GM15510 (cell line): ENCODE results near the gene BRF1.

Experiments
- POLR2A ChIP-seq: IDR thresholded peaks from 3 replicates; pipeline ENCODE4 v1.6.1; 2011; ENCODE audit warnings: borderline replicate concordance; ENCODE audit not compliant: insufficient read length; ENCODE audit errors: extremely low read depth

BRF1 gene

GRCh38 chr14:105326891-105327694 lies 26.3 kb upstream of the BRF1 start:
- TF ChIP-seq POLR2A: no peak

DNA sequence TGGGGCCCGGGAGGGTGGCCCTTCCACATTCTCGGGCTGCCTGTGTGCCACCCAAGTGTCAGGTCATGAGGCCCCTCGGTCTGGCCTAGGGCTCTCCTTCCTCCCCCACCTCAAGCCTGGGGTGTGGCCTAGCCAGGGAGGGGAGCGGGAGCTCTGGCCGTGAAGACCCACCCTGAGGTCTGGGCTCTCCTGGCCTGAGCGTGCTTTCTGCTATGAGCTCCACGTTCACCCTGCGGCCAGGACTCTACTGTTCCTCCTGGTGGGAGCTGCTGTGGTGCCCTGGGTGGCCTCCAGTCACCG lies 25.7 kb upstream of the BRF1 start:
- TF ChIP-seq POLR2A: no peak

GRCh38 chr14:105325716-105326567 lies 25.1 kb upstream of the BRF1 start:
- no peak for TF ChIP-seq POLR2A

GRCh38 chr14:105325303-105325702 lies 24.5 kb upstream of the BRF1 start:
- no peak for TF ChIP-seq POLR2A

DNA sequence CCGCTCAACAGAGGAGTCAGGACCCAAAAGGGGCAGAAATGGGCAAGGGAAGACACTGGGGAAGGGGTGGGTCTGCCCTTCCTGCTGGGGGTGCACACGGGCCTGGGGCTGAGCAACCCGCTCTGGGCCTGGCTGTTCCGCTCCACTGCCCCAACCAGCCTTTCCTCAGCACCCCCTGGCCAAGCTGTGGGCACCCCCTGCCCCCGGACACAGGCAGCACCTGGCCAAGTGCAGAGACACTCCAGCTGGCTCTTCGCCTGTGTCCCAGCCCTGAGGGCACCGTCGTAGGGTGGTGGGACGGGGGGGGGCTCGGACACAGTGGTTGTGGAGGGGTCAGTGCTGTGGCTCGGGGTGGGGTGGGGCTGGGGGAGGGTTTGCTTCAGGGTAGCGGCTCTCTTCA lies 24.1 kb upstream of the BRF1 start:
- no peak for TF ChIP-seq POLR2A

- no peak for TF ChIP-seq POLR2A
Measured at GRCh38 chr14:105324080-105324778, 23.4 kb upstream of the BRF1 start.

GRCh38 chr14:105323663-105324062 lies 22.9 kb upstream of the BRF1 start:
- no peak for TF ChIP-seq POLR2A

- TF ChIP-seq POLR2A: no peak
Measured at GRCh38 chr14:105322791-105323556, 22.2 kb upstream of the BRF1 start.

DNA sequence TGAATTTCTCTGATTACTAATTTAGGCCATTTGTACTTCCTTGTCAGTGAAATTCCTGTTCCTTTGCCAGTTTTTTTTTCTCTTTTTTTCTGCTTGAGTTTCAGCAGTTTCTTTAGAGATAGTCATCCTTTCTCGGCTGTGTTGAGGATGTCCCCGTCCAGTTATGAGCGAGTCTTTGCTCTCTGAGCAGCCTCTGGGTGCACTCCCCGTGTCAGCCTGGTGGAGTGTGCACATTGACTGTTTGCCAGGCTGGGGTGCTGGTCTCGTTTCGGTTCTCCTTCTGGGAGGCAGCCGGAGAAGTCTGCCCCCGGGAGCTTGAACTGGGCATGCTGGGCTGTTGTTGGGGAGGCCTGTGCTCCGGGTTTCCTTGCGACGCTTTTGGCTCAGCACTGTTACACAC lies 16.7 kb upstream of the BRF1 start:
- TF ChIP-seq POLR2A: no peak

GRCh38 chr14:105316968-105317510 lies 16.2 kb upstream of the BRF1 start:
- TF ChIP-seq POLR2A: no peak

DNA sequence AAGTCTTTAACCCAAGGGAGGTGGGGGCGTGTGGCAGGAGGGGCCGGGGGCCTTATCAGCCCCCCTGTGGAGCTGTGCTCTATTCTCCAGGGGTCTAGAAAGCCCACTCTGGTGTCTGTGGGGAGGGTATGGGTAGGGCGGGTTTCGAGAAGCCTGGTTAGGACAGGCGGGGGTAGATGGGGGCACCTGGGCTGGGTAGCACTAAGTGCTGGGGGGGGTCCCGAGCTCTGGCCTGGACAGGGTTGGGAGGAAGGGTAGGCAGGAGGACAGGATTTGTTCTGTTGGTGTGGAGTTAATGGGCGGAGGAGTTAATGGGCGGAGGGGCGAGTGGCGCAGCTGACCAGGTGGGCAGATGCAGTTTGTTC lies 15.8 kb upstream of the BRF1 start:
- TF ChIP-seq POLR2A: no peak

GRCh38 chr14:105315941-105316576 lies 15.3 kb upstream of the BRF1 start:
- no peak for TF ChIP-seq POLR2A

DNA sequence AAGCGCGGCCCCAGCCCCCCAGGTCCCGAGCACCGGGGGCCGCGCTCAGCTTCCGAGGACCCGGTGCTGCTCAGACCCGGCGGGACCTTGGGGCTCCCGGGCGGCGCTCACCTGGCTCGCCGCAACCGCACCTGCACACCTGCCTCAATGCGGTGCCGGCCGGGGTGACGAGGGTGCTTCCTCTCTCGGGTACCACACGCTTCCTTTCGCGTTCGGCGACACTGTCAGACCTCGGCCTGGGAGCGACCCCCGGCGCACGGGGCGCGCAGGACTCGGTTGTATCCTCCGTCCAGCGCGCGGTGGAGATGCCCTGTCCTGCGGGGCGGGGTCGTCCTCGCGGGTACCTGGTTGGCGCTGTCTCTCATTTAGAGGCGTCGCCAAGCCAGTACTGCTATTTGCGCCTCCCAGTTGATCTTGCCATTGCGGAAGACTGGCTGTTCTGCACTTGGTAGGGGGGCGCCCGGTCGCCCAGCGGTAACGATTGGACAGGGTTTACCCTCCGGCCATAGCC lies 14.5 kb upstream of the BRF1 start:
- no peak for TF ChIP-seq POLR2A
